GM18511 (cell line): ENCODE measurements around the gene LRRC34.

Experiments used
- ATAC-seq: cut with Tn5 transposase; IDR thresholded peaks from one replicate; pipeline ENCODE4 v1.9.1; 2021; ENCODE audit warnings: mild to moderate bottlenecking, moderate library complexity; ENCODE audit not compliant: unreplicated experiment

The LRRC34 gene

GRCh38 chr3:169815590-169816150 lies 3.0 kb upstream of the LRRC34 start:
- ATAC-seq: no peak

DNA sequence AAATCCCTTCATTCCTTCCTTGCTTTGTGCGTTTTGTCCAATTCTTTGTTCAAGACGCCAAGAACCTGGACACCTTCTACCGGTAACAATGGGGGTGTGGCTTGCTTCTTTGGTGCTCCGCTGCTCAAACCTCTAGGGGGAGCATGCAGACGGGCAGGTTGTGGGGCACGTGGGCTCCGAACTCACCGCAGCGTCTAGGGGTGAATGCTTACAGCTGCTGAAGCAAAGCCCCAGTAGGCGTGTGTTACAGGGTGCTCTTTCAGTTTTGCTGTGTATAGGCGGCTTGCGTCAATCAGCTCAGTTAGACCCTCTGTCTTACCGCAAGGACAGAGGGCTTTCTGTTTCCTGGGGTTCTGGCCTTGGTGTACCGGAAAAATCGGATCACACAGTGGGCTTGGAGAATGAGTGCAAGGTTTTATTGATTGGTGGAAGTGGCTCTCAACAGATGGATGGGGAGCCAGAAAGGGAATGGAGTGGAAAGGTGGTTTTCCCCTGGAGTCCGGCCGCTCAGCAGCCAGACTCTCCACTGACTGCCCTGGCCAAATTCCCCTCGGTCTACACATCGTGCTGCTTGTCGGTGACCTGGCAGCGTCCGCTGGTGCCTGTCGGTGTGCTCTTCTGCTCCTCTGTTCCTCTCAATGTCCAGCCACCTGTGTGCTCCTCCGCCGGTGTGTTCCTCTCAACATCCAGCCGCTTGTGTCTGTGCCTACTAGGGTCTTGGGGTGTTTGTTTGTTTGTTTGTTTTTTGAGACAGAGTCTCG lies 1.2 kb upstream of the LRRC34 start:
- ATAC-seq: peak; percentile 88

- ATAC-seq: no peak
Observed at GRCh38 chr3:169813278-169813677, 574 bp upstream of the LRRC34 start.

DNA sequence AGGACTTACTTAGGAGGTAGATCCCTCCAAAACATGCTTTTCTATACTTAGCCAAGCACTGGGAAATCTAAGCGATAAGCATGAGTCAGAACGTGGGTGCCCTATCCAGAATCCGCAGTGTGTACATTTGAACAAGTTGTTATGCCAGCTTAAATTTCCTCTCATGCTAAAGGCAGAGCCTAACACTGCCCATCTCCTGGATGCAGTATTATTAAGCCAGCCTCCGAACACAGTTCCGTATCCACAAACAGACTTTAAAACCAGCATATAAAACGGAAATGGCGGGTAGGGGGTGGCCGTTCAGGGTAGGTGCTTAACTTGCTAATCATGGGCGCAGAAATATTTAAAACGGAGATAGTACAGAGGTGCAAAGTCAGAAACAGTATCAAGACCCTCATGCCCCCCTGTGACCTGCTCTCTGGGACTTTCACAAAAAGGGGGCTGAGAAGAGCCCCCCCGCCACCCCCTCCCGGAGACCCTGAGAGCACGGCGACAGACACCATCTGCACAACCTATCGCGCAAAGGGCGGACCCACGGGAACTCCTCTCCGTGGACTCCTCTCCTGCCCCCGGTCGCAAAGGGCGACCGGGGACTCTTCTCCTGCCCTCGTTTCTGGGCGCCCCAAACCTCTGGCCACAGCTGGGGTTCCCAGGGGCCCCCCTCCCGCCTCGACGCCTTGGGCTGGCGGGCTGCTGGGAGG lies 923 bp downstream of the LRRC34 start:
- peak; percentile 12 for ATAC-seq

DNA sequence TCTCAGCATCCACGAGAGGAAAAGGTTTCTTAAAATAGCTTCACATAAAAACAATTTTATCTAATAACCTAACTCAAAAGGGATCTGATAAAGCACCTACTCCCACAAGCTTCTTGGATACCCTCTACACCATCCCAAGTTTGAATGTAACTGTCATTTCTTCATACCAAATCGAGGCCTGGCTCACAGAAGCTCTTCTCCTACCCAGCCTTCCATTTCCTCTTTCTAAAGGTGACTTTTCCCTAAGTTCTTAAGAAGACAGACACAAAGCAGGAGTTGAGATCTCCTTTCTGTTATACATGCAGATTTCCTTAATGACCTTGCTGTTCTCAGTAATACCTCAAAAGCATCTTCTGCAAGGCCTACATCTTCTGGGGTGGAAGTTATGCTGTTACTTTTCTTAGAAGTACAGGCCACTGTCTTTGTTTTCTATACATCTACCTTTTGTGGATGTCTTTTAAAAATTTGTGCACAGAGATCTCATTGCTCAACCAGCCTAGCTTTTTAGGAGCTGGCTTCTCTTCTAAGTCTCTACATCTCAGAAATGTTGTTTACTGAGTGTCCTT lies 3.4 kb downstream of the LRRC34 start:
- no peak for ATAC-seq

DNA sequence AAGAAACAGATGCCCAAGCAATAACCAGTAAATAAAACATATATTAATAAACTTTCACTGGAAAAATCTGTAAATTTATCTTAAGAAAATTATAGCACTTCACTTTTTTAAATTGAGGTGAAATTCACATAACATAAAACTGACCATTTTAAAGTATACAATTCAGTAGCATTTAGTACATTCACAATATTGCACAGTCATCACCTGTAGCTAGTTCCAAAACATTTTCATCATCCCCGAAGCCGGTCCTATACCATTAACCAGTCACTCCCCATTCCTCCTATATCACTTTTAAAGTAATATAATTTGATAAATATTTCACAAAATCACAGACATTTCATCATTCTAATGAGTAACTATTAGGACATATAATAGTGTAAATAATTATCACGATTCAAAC lies 8.0 kb downstream of the LRRC34 start:
- ATAC-seq: no peak

DNA sequence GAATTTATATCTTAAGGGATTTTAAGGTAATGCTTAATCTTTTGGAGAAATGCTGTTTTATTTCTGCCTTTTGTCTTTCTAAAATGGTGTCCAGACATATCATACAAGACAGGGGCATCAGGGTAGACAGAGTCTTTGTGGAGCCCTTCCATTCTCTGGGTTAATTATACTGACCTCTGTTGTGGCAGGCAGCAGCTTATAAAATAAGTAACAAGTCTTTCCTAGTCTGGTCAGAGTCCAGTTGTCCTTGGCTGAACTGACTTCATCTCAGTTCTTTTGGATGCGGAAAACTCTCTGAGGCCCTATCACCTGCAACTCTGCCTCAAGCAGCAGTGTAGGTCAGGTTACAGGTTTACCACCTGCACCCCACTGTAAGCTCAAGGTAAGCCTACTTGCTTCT lies 20.3 kb downstream of the LRRC34 start:
- no peak for ATAC-seq

- no peak for ATAC-seq
Observed at GRCh38 chr3:169790687-169791429, 21.8 kb downstream of the LRRC34 start.

GRCh38 chr3:169790219-169790618 lies 22.5 kb downstream of the LRRC34 start:
- ATAC-seq: no peak

DNA sequence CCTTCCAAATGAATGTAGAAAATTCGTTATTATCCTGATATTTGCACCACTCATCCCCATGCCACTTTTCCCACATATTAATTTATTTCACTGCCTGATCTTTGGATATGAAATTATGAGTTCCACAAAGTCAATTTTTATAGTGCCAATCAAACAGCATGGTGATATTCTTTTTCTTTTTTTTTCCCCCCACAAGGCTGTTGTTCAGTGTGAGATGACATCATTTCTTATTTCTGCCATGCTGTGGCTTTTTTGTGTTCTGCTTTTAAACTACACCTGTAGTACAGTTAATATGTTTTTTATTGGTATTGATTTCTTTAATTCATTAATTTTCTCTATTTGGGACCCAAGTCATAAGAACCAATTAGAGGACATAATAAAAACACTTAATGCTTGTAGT lies 24.9 kb downstream of the LRRC34 start:
- no peak for ATAC-seq

DNA sequence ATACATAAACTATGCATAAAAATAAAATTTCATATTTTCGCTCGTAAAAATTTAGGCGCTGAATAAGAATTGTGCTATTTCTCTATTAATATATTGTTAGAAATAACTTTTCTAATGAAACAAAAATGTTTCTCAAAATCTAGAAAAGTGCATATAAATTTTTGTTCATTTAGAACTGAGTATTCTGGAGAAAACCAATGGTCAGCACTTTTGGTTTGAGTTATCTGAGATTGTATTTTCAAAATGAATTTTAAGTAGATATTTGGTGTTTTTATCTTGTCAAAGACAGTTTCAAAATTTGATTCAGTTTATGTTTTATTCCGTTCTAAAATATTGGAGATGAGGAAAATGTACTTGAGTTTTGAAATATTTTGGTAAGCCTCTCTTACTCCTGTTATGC lies 25.6 kb downstream of the LRRC34 start:
- no peak for ATAC-seq

- ATAC-seq: no peak
Observed at GRCh38 chr3:169781209-169781855, 31.4 kb downstream of the LRRC34 start.

- ATAC-seq: no peak
Observed at GRCh38 chr3:169780742-169781141, 32.0 kb downstream of the LRRC34 start.

GRCh38 chr3:169777822-169778221 lies 34.9 kb downstream of the LRRC34 start:
- no peak for ATAC-seq

DNA sequence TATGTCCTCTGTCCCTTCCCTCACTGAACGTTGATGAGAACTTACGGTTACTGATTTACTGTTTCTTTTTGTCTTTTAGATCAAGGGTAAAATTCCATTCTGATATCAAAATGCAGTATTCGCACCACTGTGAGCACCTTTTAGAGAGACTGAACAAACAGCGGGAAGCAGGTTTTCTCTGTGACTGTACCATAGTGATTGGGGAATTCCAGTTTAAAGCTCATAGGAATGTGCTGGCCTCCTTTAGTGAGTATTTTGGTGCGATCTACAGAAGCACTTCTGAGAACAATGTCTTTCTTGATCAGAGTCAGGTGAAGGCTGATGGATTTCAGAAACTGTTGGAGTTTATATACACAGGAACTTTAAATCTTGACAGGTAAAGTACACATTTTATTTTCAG lies 38.5 kb downstream of the LRRC34 start:
- no peak for ATAC-seq

GRCh38 chr3:169772897-169773816 lies 39.5 kb downstream of the LRRC34 start, which contains the start of gene MYNN:
Gene MYNN, plus strand, starts transcription at chr3:169773396. Its CDS starts 900 bp downstream, at chr3:169774296.
- peak; percentile 85 for ATAC-seq

DNA sequence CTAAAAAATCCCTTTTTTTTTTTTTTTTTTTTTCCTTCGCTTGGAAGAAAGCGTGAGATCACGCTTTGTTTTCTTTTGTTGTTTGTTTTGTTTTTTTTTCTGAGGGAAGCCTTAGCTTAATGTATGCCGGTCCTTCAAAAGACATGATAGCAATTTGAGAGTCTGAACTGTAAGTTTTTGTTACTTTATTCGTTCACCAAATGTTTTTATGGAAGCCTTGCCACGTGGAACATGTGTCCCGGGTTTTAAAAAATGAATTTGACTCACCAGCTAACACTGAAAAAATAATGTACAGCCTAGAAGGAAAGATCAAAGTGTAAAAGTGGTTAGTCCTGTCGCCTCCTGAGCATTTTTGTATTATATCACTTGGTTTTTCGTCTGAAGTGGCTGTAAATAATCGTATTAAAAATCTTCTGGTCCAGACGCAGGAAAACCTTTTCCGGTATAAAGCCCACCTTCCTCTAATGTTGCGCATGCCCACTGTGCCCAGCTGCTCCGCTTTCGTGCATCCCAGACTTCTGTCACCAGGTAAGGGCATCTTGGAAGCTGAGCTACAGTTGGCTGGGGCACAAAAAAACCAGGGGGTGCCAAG lies 40.3 kb downstream of the LRRC34 start:
- peak; percentile 28 for ATAC-seq

DNA sequence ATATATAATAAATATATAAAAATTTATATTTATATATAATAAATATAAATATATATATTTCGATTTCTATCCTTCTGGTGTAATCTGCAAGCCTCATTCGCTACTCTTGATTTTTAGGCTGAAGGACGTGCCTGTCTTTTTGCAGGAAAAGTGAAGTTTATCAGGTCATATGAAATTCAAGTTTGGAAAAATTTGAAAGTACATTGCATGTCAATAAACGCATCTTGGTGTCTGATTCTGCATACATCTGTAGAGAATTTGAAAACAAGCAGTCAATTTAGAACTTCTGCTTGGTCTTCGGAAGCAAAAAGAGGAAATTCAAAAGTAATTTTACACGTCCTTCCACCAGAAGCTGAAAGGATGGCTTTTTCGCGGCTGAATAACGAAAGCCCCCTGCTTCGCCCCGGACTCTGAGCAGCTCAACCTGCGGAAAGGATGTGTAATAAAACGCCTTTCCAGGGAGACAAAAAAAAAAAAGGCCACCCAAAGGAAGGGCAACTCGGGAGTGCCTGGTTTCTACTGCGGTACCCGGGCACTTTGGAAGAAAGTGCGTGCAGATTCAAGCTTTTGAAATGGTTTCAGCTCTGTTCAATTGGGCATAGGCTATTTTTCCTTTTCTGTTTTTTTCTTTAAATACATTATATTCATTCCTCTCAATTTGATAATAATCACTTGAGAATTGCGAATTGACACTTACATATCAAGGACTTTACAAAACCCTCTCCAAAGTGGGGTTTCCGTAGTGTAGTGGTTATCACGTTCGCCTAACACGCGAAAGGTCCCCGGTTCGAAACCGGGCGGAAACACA lies 41.0 kb downstream of the LRRC34 start:
- ATAC-seq: peak; percentile 15
